Measurements from ENCODE around the gene WDR45B.

GRCh38 chr17:82696916-82697807 lies 48.9 kb upstream of the WDR45B start:
- TF ChIP-seq, protein P1, sequence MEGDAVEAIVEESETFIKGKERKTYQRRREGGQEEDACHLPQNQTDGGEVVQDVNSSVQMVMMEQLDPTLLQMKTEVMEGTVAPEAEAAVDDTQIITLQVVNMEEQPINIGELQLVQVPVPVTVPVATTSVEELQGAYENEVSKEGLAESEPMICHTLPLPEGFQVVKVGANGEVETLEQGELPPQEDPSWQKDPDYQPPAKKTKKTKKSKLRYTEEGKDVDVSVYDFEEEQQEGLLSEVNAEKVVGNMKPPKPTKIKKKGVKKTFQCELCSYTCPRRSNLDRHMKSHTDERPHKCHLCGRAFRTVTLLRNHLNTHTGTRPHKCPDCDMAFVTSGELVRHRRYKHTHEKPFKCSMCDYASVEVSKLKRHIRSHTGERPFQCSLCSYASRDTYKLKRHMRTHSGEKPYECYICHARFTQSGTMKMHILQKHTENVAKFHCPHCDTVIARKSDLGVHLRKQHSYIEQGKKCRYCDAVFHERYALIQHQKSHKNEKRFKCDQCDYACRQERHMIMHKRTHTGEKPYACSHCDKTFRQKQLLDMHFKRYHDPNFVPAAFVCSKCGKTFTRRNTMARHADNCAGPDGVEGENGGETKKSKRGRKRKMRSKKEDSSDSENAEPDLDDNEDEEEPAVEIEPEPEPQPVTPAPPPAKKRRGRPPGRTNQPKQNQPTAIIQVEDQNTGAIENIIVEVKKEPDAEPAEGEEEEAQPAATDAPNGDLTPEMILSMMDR (conservative IDR thresholded peaks at IDR 0.05) = no peak
- no peak for TF ChIP-seq ZFX (IDR thresholded peaks at IDR 0.05)

Measured in C4-2B (cell line).